NCI-H187 treated with DMSO at 0.1 percent for 48 hours (cell line): Measurements from ENCODE around the gene ALK.
A peak's percentile ranks its signal among the peaks of the same experiment; 100 is the strongest.

Experiments used
- DNase-seq: peaks from one replicate; lab custom pipeline; 2025; lab: John Stamatoyannopoulos, UW

The ALK gene

GRCh38 chr2:29921560-29921915 lies at the start of gene ALK:
Gene ALK, minus strand, starts transcription at chr2:29921586. Its CDS starts 927 bp downstream, at chr2:29920659.
- DNase-seq = peak; percentile 88

DNA sequence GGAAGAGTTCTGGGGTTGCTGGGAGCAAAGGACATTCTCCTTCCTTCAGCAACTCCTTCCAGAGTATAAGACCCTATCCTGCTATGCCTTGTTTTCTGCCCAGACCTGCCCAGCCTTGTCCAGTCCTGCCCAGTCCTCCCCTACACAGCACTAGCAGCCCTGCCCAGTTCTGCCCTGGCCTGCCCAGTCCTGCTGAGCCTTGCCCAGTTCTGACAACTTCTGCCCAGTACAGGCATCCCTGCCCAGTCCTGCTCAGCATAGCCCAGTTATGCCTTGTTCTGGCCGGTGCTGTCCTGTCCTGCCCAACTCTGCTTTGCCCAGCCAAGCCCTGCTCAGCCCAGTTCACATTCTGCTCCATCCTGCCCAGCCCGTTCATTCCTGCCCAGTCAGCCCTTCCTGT lies 44.9 kb upstream of the ALK start:
- DNase-seq = no peak

- DNase-seq = no peak
Measured at GRCh38 chr2:29963972-29964570, 42.7 kb upstream of the ALK start.

DNA sequence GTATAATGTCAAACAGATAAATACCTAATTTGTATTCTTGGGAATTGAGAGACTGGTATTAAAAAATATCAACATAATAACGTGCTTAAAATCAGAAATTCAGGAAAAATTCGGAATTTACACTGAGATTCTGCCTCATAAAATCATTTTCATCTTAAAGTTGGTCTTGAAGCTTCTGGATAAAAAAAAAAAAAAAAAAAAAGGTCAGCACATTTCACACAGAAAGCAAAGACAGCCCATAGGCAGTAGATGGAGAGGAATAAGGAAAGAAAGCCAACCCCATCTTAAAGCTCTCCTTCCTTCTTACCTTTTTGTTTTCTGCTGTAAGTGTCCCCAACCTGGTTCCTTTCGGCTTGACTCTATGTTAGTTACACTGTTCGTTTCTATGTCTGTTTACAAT lies 41.5 kb upstream of the ALK start:
- DNase-seq = no peak

- no peak for DNase-seq
Measured at GRCh38 chr2:29954316-29954715, 32.9 kb upstream of the ALK start.

- DNase-seq = no peak
Measured at GRCh38 chr2:29952973-29953372, 31.6 kb upstream of the ALK start.

GRCh38 chr2:29951576-29951975 lies 30.2 kb upstream of the ALK start:
- no peak for DNase-seq

- no peak for DNase-seq
Measured at GRCh38 chr2:29950481-29950880, 29.1 kb upstream of the ALK start.

DNA sequence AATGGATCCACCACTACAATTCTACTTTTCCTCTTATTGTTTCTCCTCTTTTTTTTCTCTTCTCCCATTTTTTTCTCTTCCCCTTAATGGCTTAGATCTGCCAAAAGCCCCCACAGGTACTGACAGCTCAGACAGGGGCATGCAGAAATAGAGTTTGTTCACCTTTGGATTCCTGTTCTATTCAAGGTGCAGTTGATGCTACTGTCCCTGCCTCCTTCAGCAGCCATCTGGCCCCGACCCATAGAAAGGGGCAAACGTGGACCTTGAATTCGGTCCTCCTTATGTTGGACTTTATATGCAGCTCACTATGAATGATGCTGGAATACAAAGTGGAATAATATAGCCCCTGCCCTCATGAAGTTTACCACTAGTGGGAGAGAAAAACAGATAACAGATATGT lies 27.7 kb upstream of the ALK start:
- DNase-seq = no peak

DNA sequence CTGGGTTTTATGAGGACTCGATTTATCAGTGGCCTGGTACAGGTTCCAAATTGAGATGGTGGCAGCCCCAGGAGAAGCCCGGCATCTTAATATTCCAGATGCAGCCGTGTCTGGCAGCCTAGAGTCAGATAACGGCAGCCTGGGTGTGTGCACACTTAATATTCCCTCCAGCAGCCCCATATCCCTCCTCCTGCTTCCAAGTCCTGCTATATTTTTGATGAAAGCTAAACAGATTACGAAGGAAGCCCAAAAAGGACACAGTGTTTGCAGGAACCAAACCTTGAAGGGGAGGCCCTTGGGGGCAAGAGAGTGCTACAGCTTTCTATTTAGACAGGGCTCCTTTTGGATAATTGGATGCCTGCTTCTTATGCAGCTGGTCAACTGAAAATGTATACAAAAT lies 25.1 kb upstream of the ALK start:
- no peak for DNase-seq

- DNase-seq = no peak
Measured at GRCh38 chr2:29942711-29943110, 21.3 kb upstream of the ALK start.

GRCh38 chr2:29940706-29941105 lies 19.3 kb upstream of the ALK start:
- no peak for DNase-seq

DNA sequence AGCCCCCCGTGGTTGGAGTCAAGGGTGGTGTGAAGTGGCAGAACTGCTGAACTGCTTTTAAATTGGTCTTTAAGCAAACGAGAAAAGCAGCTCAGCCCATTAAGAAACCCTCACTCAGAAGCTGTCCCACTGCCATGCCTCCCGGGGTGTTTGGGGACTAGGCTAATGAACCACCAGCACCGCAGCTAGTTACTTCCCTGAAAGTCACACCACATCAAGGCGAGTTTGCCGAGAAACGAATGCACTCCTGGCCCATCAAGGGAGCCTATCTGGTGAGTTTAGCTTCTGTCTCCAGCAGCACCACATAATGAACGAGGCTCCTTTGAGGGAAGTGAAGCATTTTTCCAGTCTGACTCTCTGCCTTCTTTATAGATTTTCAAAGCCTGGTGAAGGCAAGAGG lies 14.6 kb upstream of the ALK start:
- no peak for DNase-seq

DNA sequence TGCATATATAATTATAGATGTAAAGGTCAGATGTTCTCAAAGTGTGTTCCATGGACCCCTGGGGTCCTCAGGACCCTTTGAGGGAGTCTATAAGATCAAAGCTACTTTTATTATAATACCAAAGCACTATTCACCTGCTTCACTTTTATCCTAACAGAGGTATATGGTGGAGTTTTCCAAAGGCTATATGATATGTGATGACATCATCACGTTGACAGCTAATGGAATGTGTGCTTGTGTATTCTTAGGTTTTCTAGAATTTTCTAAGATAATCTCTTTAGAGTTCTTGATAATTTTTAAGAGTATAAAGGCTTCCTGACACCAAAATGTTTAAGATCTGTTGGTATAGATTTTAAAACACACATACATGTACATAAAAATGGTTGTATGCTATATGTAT lies 10.4 kb upstream of the ALK start:
- DNase-seq = no peak

DNA sequence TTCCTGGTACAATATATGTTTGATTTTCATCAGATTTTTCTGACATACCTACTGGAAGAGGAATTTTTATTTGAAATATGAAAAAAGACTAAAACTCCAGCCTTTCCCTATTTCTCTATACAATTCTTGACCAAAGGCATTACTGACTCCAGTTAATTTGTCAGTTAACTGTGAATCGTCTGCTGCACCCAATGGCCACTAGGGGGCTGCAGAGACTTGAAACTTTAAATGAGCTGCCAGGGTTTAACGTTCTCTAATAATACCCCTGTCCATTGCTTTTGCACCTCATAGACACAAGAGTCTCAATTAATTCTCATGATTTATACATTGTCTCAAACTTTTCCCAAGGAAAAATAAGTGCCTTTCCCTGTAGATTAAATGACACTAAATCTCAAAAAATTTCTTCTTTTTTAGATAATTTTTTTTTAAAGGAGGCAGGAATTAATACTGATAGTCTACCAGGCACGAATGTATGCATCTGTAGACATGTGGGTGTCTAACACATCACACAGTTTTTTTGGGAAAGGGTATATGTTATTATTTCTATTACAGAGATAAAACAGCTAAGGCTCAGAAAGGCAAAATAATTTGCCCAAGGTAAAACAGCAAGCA lies 1.8 kb upstream of the ALK start:
- DNase-seq = peak; percentile 26

- DNase-seq = no peak
Measured at GRCh38 chr2:29922605-29923004, 1.2 kb upstream of the ALK start.

DNA sequence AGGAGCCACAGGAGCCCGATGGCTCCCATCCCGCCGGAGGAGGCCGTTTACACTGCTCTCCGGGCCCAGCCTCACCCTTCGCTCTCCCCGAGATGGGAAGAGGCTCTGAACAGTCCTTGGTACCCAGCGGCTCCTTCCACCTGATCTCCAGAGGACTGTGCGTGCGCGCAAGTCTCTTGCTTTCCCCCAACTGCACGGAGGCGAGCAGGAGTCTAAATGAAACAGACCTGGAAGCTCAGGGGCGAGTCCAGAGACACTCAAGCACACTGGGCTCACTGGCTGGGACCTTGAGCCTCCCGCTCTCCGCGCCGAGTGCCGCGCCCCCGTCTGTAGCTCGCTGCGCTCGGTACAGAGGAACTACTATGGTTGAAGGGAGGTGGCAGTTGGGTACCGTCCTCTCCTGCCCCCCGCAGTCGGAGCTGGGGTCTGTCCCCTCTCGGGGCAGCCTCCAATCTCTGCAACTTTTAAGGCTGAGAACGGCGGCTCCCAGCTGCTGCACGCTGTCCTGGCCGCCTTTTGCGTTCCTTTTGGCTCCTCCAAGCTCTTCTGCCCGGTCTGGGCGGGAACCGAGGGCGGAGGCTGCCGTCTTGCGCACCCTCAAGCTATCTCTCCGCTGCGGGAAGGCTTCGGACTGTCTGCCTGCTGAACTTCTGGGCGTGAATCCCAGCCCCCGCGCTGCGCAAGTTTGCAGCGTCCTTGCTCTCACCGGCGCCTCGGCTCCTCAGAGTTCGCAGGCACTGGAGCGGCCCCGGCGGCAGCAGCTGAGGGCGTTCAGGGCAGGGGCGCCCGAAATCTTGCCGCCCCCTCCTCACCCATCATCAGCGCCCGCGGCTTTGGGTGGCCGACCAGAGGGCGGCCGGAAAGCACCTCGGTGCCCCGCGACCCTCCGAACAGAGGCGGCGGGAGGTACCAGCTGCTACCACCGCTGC lies 491 bp downstream of the ALK start:
- DNase-seq = no peak

- DNase-seq = no peak
Measured at GRCh38 chr2:29920130-29920577, 1.2 kb downstream of the ALK start.

GRCh38 chr2:29918941-29919340 lies 2.4 kb downstream of the ALK start:
- DNase-seq = no peak

DNA sequence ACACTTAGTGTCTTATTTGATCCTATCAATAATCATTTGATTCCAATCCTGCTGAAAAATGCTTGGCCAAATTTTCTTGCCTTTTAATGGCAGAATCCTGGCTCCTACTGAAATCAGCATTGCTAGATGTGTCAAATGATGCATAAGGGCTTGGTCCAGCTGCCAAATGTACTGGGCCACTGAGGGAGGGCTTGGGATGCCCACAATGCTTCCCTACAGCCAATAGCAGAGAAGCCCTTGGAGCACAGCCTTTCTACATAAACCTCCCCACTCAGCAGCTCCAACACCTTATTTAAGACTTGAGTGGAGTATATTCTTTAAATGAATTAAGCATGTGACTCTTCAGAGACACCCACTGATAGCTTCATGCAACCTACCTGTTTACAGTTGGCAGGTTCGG lies 3.6 kb downstream of the ALK start:
- no peak for DNase-seq

GRCh38 chr2:29916571-29916970 lies 4.8 kb downstream of the ALK start:
- no peak for DNase-seq

DNA sequence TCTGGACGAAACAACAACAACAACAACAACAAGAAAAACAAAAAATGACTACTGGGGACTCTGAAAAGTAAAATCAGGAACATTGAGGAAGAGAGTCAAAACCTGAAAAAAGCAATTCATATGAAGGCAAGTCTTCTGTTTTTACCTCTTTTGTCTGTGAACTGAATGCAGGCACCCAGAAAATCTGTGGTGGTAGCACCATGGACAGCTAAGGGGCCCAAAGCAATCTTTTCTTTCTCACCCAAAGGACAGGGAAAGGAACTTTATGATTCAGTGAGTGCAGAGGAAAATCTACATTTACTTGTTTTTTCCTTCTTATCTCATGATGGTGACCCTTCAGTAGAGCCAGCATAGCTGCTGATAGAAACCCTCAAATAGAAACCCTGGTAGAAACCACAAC lies 10.4 kb downstream of the ALK start:
- DNase-seq = no peak

DNA sequence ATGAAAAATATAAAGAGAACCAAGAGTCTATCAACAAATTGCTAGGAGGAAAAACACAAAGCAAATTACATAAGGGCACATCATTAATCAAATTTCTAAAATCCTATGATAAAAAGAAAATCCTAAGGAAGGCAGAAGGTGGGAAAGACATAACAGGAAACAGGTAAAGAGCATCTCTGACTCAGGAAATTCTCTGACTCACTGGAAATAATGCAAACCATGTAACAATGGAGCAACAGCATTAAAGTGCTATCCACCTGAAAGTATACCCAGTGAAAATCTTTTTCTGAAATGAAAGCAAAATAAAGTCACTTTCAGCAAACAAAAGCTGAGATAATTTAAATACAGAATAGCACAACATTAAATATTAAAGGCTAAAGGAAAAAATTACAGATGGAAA lies 10.9 kb downstream of the ALK start:
- no peak for DNase-seq
